RKO (cell line): Measurements from ENCODE around the gene HDGFL1.

Experiments used
- DNase-seq: peaks from one replicate; pipeline ENCODE4 v3.0.0-alpha.2; 2016; ENCODE audit warnings: low spot score

The HDGFL1 gene

DNA sequence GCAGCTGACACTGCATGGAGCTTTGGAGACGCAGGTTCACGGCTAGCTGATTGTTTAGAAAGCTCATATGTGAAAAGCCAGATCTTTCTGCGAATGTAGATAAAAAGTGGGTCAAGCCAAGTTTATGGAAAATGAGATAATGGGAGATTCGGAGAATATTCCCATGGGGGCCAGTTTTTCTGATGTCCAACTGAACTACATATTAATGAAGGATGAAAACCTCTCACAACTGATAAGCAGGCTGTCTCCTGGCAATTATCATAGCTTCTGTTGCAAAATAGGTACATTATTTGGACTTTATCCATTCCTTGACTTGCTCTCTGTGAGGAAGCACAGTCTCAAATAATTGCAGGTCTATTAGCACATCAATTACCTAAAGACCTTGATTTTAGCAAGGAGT lies 21.1 kb downstream of the HDGFL1 start:
- DNase-seq: no peak

DNA sequence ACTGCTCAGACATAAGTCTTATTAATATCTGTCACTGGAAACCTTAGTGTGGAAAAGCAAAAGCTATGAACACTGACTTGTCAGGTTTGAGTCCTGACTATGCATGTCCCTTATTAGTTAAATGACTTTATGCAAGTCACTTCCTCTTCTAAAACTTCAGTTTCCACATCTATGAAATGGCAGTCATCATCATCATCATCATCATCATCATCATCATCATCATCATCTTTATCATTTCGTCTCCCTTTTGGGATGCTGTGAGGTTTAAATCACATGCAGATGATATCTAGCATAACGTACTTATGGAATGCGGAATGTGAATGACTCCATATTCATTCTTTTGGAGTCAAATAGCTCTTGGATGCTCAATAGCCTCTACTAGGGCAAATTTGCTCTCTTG lies 24.5 kb downstream of the HDGFL1 start:
- no peak for DNase-seq

DNA sequence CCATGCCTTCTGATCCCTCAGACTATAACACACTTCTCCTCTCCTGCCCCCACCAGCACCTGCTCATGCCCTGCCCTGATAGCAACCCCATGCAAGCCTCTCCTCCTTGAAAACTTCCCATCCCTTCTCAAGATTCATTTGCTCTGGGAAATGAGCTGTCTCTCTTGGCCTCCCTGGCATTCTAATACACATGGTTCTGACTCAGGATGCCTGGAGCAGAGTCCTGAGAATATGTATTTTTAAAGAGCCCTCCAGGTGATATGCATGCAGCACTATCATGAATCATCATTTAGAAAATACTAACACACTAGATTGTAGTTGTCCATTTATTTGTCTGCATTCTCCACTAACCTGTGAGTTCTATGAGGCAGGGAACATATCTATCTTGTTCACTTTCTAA lies 26.6 kb downstream of the HDGFL1 start:
- no peak for DNase-seq

DNA sequence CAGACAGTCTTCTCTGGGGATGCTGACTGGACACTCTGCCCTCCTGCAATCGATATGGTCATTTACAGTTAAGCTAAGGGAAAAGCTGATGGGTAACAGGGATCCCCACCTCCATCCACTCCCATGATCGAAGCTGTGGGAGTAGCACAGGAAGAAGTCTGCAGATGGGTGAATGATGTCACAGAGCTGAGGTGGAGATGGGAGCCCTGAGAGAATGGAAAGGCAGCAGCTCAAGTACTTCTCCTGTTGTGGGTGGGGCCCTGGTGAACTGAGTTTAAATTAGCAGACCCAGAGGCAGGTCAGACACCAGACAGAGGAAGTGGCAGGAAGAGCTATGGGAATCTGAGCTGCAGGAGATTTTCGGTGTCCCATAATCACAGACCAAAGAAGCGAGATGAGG lies 29.0 kb downstream of the HDGFL1 start:
- no peak for DNase-seq

DNA sequence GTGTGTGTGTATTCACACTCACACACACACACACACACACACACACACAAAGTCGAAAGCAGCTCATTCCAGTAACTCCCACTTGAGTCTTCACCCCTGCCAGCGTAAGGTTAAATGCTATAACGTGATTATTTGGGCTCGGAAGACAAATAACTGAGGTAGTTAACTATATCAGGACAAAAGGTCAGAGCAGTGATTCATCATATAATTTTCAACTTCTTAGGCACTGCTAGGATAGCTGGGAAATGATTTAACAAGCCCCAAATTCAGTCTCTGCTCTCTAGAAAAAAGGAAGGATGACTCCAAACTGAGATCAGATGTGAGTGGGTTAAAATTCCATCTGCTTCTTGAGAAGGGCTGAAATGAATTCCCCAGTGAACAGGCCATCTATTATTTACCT lies 30.7 kb downstream of the HDGFL1 start:
- no peak for DNase-seq

DNA sequence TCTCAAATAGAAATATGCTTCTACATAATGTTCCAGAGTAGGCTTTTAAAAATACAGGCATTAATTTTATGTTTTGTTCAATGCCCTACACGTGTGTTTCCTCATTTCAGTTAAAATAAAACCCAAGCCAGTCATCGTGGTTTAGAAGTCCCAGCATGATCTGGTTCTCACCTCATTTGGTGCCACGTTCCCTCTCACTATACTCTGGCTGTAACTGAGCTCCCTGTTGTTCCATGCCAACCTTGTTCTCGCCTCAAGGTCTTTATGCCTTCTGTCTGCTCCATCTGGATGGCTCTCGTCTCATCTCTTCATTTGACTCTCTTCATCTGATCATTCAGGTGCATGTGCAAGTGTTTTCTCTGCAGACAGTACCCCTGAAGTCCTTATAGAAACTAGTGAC lies 32.6 kb downstream of the HDGFL1 start:
- no peak for DNase-seq

DNA sequence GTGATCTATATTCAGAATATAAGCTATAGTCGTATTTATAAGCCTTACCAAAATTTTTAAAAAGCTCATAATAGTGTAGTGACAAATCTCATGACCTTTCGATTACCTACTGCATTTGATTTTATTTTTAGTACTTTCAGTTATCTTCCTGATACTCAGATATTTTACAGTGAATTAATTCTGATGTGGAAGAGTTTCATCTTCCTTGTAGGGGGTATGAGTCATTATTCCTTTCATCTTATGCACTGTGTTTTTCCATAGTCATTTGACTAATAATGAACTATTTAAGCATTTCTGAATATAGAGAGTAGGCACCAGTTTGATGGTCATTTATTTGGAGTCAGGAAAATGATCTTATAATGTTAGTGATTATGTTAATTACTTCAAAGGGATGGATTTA lies 36.4 kb downstream of the HDGFL1 start:
- DNase-seq: no peak

DNA sequence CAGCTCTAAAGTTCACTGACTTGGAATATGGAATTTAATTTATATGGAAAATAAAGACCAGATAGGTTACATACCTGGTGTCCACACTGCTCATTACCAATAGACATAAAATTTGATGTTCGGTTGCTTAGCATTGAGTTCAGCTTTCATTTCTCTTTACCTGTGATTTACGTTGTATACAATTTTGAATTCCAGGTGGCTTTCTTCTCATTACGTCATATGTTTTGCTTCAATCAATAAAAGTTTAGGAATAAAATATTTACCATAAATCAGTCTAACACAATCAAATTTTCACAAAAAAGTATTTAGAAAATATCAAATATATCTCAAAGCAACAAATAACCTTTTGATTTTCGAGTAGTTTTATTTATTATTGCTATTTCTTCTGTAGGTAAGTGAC lies 40.8 kb downstream of the HDGFL1 start:
- DNase-seq: no peak

DNA sequence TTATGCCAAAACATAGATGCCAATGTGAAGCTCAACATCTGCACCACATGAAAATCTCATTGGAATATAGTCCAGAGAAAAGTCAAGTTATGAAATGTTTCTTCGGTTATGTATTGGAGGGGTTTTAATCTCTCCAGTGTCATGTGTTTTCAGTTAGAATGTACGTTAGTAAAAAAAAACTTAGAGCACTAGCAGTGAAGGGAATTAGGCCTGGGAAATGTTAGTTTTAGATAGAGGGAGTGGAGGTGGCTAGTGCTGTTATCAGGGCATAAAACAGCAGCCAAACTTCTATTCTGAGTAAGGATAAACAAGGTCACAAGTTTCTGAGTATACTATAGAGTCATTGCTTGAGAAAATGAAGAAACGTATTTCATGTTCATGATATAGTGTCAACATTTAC lies 42.9 kb downstream of the HDGFL1 start:
- DNase-seq: no peak

DNA sequence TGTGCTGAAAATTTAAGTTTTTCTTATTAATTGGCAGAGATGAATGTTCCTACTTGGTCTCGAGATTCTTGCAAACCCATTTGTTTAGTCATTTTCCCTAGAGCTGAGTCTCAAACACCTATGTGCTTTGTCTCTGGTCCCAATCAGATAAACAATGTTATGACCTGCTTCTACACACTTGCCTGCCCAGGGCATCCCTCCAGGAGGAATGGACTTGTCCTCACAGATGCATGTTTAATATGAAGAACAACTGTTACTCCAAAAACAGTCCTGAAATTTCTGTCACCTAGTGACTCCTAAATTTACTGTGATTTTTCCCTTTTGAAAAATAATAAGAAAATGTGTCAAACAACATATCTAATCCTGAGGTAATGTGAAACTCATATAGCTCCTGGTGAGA lies 43.7 kb downstream of the HDGFL1 start:
- no peak for DNase-seq

DNA sequence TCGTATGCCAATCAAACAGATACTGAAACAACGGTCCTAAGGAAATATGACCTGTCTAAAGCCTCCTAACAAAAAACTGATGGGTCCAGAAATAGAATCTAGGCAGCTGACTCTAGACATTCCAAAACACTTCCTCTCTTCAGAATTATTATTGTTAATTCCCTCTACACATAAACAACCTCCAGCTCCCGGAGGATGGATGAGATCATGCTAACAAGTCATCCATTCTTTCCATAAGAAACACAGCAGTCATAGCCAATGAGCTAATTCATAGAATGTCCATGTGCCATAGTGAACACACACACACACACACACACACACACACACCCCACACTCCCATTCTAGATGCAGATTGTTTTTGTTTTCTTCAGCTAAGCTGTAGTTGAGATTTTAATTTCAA lies 44.3 kb downstream of the HDGFL1 start:
- DNase-seq: no peak

DNA sequence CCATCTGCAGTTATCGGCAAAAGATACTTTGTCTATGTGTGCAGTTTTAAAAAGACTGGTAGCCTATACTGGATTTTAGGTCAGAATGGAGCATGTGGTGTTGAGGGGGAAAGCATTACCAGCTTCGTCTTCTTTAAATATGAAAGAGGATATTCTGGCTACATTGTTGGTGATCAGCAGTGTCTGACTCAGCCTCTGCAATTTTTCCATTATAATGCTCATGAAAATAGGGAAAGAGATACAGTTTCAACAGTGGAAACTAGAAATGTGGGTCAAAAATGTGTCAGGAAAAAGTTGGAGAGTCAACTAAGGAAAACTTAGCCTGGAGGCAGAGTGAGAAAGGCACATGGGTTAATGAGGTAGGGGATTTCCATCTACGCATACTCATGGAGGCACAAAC lies 45.2 kb downstream of the HDGFL1 start:
- DNase-seq: no peak

DNA sequence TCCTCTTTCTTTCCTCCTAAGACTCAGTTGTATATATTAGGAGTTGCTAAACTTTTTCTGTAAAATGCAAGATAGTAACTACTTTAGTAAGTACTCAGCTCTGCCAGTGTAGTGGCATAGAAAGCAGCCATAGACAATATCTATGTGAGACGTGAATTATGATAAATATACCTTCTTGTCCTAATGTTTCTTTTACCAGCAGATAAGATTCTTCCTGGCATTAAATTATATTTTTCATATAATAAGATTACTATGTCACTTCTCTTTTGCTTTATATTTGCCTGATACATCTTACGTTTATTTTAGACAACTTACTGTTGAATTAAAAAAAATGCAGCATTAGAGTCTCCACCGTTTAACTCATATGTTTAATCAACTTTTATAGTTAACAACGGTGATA lies 51.7 kb downstream of the HDGFL1 start:
- no peak for DNase-seq
